Lower leg skin (tissue), 3 donors: ENCODE data around the gene IL1A.

Source experiments
- CTCF ChIP-seq, 3 donors: fragments of 450-650 bp; IDR thresholded peaks; one replicate each; pipeline ENCODE4 v1.5.1; 2016; ENCODE audit warnings: antibody characterized with exemption in 3 of 3, mild to moderate bottlenecking in 3 of 3, moderate library complexity in 2 of 3
- POLR2A ChIP-seq, 2 donors: fragments of 450-650 bp; IDR thresholded peaks; one replicate each; pipeline ENCODE4 v1.6.1; 2016 to 2017; ENCODE audit warnings: antibody characterized with exemption in 2 of 2, mild to moderate bottlenecking in 1 of 2, moderate library complexity in 1 of 2

- TF ChIP-seq POLR2A (IDR thresholded peaks at IDR 0.05) (no peak), CTCF (IDR thresholded peaks at IDR 0.05) (no peak)
These were observed 7.3 kb downstream of the IL1A start for GRCh38 chr2:112777036-112777435.
